Fibroblast of lung (primary cell): ENCODE results near the gene WDR53.

ENCODE experiments used
- EZH2 ChIP-seq: IDR thresholded peaks from 2 replicates; pipeline ENCODE4 v1.5.1; 2012; ENCODE audit warnings: low read length, control low read depth, mild to moderate bottlenecking; ENCODE audit errors: missing control alignments
- TF ChIP-seq, protein P1 (sequence below), 2 donors: IDR thresholded peaks in 1 of 2; conservative IDR thresholded peaks in 1 of 2; 1 replicate in 1 of 2; 2 replicates in 1 of 2; pipeline ENCODE4 v1.5.1; 2011 to 2012; ENCODE audit warnings: low read length in 2 of 2, control low read depth in 1 of 2, inconsistent platforms in 1 of 2, low read depth in 1 of 2, mild to moderate bottlenecking in 1 of 2

DNA sequence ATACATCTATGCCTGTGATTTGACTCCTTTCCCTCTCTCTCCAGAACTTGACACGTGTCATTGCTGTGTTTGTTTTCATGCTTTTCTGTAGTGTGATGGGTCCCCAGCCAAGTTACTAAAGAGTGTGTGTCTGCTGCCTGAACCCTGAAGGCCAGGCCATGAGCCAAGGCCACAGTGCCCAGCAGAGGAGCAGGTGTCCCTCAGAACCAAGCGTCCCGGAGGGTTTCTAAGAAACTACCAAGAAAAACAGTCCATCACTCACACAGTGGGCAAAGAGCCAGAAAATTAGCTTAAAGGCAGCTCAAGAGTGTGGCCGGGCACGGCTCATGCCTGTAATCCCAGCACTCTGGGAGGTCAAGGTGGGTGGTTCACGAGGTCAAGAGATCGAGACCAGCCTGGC is 35.3 kb upstream of the WDR53 start:
- TF ChIP-seq, protein P1, sequence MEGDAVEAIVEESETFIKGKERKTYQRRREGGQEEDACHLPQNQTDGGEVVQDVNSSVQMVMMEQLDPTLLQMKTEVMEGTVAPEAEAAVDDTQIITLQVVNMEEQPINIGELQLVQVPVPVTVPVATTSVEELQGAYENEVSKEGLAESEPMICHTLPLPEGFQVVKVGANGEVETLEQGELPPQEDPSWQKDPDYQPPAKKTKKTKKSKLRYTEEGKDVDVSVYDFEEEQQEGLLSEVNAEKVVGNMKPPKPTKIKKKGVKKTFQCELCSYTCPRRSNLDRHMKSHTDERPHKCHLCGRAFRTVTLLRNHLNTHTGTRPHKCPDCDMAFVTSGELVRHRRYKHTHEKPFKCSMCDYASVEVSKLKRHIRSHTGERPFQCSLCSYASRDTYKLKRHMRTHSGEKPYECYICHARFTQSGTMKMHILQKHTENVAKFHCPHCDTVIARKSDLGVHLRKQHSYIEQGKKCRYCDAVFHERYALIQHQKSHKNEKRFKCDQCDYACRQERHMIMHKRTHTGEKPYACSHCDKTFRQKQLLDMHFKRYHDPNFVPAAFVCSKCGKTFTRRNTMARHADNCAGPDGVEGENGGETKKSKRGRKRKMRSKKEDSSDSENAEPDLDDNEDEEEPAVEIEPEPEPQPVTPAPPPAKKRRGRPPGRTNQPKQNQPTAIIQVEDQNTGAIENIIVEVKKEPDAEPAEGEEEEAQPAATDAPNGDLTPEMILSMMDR (conservative IDR thresholded peaks at IDR 0.05 in 1 of 2, IDR thresholded peaks at IDR 0.05 in 1 of 2; ENCODE audit: low read depth in 1 of 2, low read length in 2 of 2): no peak
- TF ChIP-seq EZH2: no peak
